Gastrocnemius medialis (tissue), 4 donors: ENCODE data around the gene FSTL1.
A peak's percentile ranks its signal among the peaks of the same experiment; 100 is the strongest.

Source experiments
- POLR2A ChIP-seq, 2 donors: fragments of 450-650 bp; IDR thresholded peaks; one replicate each; pipeline ENCODE4 v1.6.1; 2017; ENCODE audit warnings: antibody characterized with exemption in 2 of 2, mild to moderate bottlenecking in 2 of 2, moderate library complexity in 2 of 2
- TF ChIP-seq, protein P1 (sequence below), 5 experiments: fragments of 450-650 bp in 3 of 5; fragments of 200-600 bp in 2 of 5; sonication (generic) in 2 of 5; IDR thresholded peaks in 4 of 5; conservative IDR thresholded peaks in 1 of 5; 1 replicate in 4 of 5; 2 replicates in 1 of 5; pipeline ENCODE4 v1.5.1; 2016 to 2019; ENCODE audit warnings: antibody characterized with exemption in 5 of 5, mild to moderate bottlenecking in 3 of 5, moderate library complexity in 3 of 5

- TF ChIP-seq, protein P1, sequence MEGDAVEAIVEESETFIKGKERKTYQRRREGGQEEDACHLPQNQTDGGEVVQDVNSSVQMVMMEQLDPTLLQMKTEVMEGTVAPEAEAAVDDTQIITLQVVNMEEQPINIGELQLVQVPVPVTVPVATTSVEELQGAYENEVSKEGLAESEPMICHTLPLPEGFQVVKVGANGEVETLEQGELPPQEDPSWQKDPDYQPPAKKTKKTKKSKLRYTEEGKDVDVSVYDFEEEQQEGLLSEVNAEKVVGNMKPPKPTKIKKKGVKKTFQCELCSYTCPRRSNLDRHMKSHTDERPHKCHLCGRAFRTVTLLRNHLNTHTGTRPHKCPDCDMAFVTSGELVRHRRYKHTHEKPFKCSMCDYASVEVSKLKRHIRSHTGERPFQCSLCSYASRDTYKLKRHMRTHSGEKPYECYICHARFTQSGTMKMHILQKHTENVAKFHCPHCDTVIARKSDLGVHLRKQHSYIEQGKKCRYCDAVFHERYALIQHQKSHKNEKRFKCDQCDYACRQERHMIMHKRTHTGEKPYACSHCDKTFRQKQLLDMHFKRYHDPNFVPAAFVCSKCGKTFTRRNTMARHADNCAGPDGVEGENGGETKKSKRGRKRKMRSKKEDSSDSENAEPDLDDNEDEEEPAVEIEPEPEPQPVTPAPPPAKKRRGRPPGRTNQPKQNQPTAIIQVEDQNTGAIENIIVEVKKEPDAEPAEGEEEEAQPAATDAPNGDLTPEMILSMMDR (IDR thresholded peaks at IDR 0.05 in 4 of 5, conservative IDR thresholded peaks at IDR 0.05 in 1 of 5) = peak in 4 of 5 experiments; percentile 14 to 48 (median 28)
- peak; percentile 92 to 95 for TF ChIP-seq POLR2A (IDR thresholded peaks at IDR 0.05)
Measured at GRCh38 chr3:120348991-120349854, 101.6 kb downstream of the FSTL1 start, which contains the start of gene LRRC58.
